Thoracic aorta (tissue), 2 donors: ENCODE measurements around the gene MAML2. TPM values are rescaled to one million over a fixed set of nuclear protein-coding genes. Genes with fewer than 3 reads are reported as not detected.

ENCODE experiments used
- ATAC-seq: fragments of 150-250 bp; one replicate; pipeline ENCODE4 v1.8.0; 2017; ENCODE audit warnings: low read depth; ENCODE audit not compliant: insufficient number of reproducible peaks, low FRiP score
- DNase-seq: peaks from one replicate; pipeline ENCODE4 v3.0.0-alpha.2; 2020; ENCODE audit warnings: low spot score
- H3K27ac ChIP-seq, 2 donors: fragments of 200-600 bp; sonication (generic); 1 replicate in 1 of 2; 2 replicates in 1 of 2; pipeline ENCODE4 v1.5.1; 2016; ENCODE audit warnings: mild to moderate bottlenecking in 2 of 2, moderate library complexity in 2 of 2
- H3K27me3 ChIP-seq: fragments of 200-600 bp; sonication (generic); replicated peaks from 2 replicates; pipeline ENCODE4 v1.6.0; 2016; ENCODE audit warnings: mild to moderate bottlenecking; ENCODE audit not compliant: insufficient read depth
- H3K36me3 ChIP-seq: fragments of 200-600 bp; sonication (generic); one replicate; pipeline ENCODE4 v1.5.1; 2016
- H3K4me1 ChIP-seq, 2 donors: fragments of 200-600 bp; sonication (generic); 1 replicate in 1 of 2; 2 replicates in 1 of 2; pipeline versions ENCODE4 v1.5.1 to v1.6.0; 2016; ENCODE audit warnings: low read depth in 2 of 2, mild to moderate bottlenecking in 1 of 2; ENCODE audit not compliant: control insufficient read depth in 1 of 2
- H3K4me3 ChIP-seq: fragments of 200-600 bp; sonication (generic); 2 replicates; pipeline ENCODE4 v1.5.1; 2016; ENCODE audit warnings: mild to moderate bottlenecking
- H3K9me3 ChIP-seq: fragments of 200-600 bp; sonication (generic); 2 replicates; pipeline ENCODE4 v1.5.1; 2016
- total RNA-seq, 2 donors: library from RNA; depleted of rRNA; stranded (reverse); fragments of >200 nt; gene quantifications; one replicate each; pipeline versions ENCODE4 v1.1.0 to v1.2.3, GENCODE V29; 2016
- TF ChIP-seq, protein P1 (sequence below): fragments of 200-600 bp; sonication (generic); IDR thresholded peaks from one replicate; pipeline ENCODE4 v1.5.1; 2019; ENCODE audit warnings: antibody characterized with exemption

MAML2 gene
- total RNA-seq, 2 donors from 2014 or later: 23.4 to 29.6 TPM

DNA sequence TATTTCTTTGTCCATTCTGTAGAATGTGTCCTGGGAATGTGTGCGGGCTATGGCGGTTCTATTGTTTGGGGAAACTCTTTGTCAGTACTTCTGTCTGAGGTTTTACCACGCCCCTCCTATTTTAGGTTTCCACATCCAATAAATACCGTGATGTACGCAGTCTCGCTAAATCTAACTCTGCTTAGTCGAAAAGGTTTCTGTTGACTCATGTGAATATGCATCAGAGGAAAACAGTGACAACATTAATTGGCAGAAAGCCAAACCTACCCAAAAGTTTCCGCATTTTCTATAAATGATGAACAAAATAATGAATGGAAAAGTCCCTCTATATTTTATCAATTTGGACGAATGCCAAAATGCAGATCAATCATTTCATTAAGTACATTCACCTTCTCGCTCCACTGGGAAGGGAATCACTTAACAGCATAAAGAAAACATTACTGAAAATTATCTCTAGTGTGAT, 143.4 kb downstream of the MAML2 start:
- no peaks in the 10 kb centered on the region for H3K27me3 ChIP-seq
- H3K4me3 ChIP-seq: no peak overlapping the region
- H3K27ac ChIP-seq: peak overlapping the region in 1 of 2 donors; percentile 42
- DNase-seq: no peak
- TF ChIP-seq, protein P1, sequence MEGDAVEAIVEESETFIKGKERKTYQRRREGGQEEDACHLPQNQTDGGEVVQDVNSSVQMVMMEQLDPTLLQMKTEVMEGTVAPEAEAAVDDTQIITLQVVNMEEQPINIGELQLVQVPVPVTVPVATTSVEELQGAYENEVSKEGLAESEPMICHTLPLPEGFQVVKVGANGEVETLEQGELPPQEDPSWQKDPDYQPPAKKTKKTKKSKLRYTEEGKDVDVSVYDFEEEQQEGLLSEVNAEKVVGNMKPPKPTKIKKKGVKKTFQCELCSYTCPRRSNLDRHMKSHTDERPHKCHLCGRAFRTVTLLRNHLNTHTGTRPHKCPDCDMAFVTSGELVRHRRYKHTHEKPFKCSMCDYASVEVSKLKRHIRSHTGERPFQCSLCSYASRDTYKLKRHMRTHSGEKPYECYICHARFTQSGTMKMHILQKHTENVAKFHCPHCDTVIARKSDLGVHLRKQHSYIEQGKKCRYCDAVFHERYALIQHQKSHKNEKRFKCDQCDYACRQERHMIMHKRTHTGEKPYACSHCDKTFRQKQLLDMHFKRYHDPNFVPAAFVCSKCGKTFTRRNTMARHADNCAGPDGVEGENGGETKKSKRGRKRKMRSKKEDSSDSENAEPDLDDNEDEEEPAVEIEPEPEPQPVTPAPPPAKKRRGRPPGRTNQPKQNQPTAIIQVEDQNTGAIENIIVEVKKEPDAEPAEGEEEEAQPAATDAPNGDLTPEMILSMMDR: no peak
- no peaks in the 10 kb centered on the region for H3K36me3 ChIP-seq
- no peak for ATAC-seq
- no peaks in the 10 kb centered on the region for H3K9me3 ChIP-seq
- H3K4me1 ChIP-seq: peaks cover 12 to 36% of the 10 kb centered on the region in 2 donors

DNA sequence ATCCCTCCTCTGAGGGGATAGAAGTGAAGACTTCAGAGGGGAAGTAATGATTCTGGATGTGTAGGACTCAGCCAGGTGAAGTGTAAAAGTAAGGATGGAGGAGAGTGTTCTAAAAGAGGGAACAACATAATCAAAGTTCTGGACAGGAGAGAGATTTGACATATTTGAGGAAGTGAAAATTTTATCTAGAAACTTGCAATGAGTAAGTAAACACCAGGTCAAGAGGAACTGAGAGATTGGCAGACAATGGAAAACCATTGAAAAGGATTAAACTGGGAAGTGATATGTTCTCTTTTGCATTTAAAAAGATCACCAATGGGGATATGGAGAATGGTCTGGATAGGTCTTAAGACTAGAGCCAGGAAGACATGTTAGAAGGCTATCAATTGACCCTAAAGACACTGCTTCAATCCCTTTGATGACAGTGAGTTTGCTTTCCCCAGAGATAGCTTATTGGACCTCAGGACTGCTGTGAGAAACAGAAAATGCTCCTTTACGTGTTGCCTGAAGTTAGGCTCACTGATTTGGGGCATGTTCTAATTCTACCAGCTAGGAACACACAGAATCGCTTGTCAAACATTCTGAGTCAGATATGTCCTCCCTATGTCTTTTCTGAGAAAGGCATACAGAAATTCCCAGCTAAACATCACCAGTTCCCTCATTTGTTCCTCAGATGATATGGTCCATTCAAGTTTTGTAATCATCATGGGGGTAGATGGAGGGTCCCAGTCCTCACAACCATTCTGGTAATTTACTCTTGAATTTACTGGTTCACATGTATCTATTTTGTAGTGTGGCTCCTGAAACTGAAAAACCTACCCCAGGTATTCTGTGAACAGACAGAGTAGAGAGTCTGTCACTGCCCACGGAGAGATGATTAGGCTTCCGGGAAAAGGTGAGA, 144.9 kb downstream of the MAML2 start:
- Histone ChIP-seq H3K27ac (no peak overlapping the region), H3K36me3 (no peaks in the 10 kb centered on the region), H3K27me3 (no peaks in the 10 kb centered on the region), H3K4me3 (no peak overlapping the region), H3K9me3 (no peaks in the 10 kb centered on the region), H3K4me1 (peaks cover 20 to 46% of the 10 kb centered on the region in 2 donors)
- TF ChIP-seq, protein P1: no peak
- DNase-seq: no peak
- no peak for ATAC-seq

DNA sequence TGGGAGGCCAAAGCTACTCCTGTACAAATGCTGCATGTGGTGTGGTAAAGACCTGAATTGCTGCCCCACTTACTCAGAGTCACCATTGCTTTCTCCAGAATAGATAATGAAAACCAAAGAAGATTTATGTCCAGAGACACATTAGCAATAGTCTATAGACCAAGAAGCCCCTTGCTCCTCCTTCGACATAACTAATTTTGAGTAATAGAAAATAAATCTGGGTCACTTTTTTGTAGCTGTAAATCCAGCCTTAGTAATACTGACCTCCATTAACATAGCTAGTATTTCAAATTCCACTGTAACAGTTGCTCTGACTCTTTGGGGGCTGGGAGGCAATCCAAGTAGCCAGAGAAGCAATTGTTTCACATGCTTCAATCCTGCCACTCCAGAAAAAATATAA, 145.9 kb downstream of the MAML2 start:
- Histone ChIP-seq H3K4me1 (peaks cover 20 to 46% of the 10 kb centered on the region in 2 donors), H3K9me3 (no peaks in the 10 kb centered on the region), H3K27me3 (no peaks in the 10 kb centered on the region), H3K36me3 (no peaks in the 10 kb centered on the region), H3K4me3 (no peak overlapping the region), H3K27ac (no peak overlapping the region)
- no peak for DNase-seq
- TF ChIP-seq, protein P1: no peak
- ATAC-seq: no peak

DNA sequence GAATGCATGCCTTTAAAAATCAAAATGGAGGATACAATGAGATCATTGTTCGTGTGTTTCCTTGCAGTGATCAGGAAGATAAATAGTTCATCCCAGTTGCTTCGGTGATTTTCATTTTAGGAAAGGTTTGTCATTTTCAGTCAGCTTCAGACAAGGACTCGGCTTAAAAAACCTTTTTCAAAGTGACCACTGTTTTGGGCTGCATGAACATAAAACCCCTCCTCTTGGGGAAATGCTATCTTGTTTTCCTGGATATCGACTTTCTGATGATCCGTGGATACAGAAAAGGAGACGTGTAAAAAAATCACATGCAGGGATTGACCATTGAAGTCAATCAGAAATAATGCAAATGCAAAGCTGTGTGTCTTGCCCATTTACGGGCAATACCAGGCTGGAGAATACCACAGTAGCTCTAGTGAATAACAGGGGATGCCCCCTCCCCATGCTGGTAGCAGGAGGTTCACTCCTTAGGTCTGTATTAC, 146.8 kb downstream of the MAML2 start:
- Histone ChIP-seq H3K4me3 (no peak overlapping the region), H3K9me3 (no peaks in the 10 kb centered on the region), H3K27ac (no peak overlapping the region), H3K4me1 (peaks cover 20 to 46% of the 10 kb centered on the region in 2 donors), H3K27me3 (no peaks in the 10 kb centered on the region), H3K36me3 (no peaks in the 10 kb centered on the region)
- TF ChIP-seq, protein P1: no peak
- ATAC-seq: no peak
- DNase-seq: no peak

DNA sequence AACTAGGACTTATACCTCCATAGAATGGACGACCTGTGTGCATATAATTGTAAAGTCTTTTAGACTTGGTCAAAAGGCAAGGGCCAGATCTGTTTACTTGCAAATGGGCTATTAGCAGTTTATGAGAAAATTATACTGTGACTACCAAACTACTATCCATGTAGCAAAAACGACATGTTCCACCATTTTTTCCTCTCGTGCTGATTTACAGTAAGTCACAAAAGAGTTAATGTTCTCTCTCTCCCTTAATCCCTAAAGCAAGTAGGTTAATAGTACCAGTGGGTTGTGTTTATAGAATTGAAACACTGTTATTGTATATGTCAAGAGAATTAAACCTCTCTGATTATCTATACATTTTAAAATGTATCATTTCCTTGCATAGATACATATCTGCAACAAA, 147.3 kb downstream of the MAML2 start:
- Histone ChIP-seq H3K27me3 (no peaks in the 10 kb centered on the region), H3K9me3 (no peaks in the 10 kb centered on the region), H3K4me1 (peaks cover 20 to 44% of the 10 kb centered on the region in 2 donors), H3K27ac (no peak overlapping the region), H3K36me3 (no peaks in the 10 kb centered on the region), H3K4me3 (no peak overlapping the region)
- DNase-seq (no peak), ATAC-seq (no peak)
- TF ChIP-seq, protein P1: no peak
